NCI-H1436 treated with DMSO at 0.1 percent for 48 hours (cell line): ENCODE results near the gene IL6.
"Not testable (repeated sequence)": the region's sequence is repeated elsewhere in the genome, so short reads cannot be mapped to it uniquely, and the experiment has no call there.

Experiments used
- DNase-seq: peaks from one replicate; lab custom pipeline; 2025; lab: John Stamatoyannopoulos, UW

Gene IL6

DNA sequence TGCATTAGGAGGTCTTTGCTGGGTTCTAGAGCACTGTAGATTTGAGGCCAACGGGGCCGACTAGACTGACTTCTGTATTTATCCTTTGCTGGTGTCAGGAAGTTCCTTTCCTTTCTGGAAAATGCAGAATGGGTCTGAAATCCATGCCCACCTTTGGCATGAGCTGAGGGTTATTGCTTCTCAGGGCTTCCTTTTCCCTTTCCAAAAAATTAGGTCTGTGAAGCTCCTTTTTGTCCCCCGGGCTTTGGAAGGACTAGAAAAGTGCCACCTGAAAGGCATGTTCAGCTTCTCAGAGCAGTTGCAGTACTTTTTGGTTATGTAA is 675 bp downstream of the IL6 start:
- DNase-seq = no peak

DNA sequence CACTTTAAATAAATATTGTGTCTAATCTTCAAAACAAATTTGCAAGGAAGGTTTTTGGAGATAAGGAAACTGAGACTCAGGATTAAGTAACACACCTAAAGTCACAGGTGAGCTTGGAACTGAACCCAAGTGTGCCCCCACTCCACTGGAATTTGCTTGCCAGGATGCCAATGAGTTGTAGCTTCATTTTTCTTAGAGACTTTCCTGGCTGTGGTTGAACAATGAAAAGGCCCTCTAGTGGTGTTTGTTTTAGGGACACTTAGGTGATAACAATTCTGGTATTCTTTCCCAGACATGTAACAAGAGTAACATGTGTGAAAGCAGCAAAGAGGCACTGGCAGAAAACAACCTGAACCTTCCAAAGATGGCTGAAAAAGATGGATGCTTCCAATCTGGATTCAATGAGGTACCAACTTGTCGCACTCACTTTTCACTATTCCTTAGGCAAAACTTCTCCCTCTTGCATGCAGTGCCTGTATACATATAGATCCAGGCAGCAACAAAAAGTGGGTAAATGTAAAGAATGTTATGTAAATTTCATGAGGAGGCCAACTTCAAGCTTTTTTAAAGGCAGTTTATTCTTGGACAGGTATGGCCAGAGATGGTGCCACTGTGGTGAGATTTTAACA is 1.5 kb downstream of the IL6 start:
- no peak for DNase-seq

DNA sequence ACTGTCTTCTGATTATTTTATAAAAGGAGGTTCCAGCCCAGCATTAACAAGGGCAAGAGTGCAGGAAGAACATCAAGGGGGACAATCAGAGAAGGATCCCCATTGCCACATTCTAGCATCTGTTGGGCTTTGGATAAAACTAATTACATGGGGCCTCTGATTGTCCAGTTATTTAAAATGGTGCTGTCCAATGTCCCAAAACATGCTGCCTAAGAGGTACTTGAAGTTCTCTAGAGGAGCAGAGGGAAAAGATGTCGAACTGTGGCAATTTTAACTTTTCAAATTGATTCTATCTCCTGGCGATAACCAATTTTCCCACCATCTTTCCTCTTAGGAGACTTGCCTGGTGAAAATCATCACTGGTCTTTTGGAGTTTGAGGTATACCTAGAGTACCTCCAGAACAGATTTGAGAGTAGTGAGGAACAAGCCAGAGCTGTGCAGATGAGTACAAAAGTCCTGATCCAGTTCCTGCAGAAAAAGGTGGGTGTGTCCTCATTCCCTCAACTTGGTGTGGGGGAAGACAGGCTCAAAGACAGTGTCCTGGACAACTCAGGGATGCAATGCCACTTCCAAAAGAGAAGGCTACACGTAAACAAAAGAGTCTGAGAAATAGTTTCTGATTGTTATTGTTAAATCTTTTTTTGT is 2.3 kb downstream of the IL6 start:
- no peak for DNase-seq

DNA sequence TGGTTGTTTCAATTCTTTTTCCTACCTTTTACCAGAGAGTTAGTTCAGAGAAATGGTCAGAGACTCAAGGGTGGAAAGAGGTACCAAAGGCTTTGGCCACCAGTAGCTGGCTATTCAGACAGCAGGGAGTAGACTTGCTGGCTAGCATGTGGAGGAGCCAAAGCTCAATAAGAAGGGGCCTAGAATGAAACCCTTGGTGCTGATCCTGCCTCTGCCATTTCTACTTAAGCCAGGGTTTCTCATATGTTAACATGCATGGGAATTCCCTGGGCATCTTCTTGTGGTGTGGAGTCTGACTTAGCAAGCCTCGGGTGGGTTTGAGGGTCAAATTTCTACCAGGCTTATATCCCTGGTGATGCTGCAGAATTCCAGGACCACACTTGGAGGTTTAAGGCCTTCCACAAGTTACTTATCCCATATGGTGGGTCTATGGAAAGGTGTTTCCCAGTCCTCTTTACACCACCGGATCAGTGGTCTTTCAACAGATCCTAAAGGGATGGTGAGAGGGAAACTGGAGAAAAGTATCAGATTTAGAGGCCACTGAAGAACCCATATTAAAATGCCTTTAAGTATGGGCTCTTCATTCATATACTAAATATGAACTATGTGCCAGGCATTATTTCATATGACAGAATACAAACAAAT is 3.2 kb downstream of the IL6 start:
- DNase-seq = no peak

DNA sequence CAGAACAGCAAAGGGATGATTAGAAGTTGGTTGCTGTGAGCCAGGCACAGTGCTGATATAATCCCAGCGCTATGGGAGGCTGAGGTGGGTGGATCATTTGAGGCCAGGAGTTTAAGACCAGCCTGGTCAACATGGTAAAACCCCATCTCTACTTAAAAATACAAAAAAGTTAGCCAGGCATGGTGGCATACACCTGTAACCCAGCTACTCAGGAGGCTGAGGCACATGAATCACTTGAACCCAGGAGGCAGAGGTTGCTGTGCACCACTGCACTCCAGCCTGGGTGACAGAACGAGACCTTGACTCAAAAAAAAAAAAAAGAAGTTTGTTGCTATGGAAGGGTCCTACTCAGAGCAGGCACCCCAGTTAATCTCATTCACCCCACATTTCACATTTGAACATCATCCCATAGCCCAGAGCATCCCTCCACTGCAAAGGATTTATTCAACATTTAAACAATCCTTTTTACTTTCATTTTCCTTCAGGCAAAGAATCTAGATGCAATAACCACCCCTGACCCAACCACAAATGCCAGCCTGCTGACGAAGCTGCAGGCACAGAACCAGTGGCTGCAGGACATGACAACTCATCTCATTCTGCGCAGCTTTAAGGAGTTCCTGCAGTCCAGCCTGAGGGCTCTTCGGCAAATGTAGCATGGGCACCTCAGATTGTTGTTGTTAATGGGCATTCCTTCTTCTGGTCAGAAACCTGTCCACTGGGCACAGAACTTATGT is 4.1 kb downstream of the IL6 start:
- no peak for DNase-seq

DNA sequence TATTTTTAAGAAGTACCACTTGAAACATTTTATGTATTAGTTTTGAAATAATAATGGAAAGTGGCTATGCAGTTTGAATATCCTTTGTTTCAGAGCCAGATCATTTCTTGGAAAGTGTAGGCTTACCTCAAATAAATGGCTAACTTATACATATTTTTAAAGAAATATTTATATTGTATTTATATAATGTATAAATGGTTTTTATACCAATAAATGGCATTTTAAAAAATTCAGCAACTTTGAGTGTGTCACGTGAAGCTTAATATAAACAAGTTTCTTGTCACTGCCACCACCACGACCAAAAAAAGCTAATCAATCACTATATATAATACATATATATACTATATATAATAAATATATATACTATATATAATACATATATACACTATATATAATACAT is 4.8 kb downstream of the IL6 start:
- no peak for DNase-seq

DNA sequence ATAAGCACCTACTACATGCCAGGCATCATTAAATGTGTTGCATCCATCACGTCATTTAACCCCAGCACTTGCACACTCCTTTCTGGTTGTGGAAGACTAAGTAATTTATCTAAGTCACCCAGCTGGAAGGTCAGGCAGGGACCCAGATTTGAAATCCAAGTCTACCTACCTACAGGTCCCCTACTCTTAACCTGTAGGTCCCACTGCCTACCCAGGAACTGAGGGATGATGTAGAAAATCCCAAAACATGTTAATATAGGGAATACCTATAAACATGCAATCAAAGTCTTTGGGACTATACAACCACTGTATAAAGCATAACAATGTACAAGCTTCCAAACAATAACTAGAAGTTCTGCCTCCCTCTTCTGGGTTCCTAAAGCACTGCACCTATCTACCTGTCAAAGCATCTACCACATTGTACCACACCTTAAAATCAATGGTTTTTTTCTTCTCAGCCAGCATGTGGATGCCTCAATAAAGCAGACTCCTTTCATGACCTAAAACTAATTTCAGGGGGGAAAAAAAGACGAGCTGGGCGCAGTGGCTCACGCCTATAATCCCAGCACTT is 5.6 kb downstream of the IL6 start:
- no peak for DNase-seq

DNA sequence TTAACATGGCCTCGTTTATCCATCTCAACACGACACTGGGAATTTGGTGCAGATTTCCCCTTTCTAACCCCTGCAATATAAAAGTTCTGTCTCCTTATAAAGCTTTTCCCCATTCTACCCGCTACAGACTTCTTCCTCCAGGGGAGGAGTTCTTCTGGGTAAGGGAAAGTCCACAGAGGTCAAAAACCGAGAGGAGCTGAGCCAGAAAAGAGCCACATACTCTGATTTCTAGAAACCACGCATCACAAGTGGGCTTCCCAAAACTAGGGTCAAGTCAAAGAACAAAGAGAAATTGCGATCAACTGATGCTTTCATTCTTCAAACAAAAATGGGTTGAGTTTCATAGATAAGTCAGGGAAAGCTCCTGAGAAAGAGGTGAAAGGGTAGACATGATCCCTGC is 6.8 kb downstream of the IL6 start:
- no peak for DNase-seq

DNA sequence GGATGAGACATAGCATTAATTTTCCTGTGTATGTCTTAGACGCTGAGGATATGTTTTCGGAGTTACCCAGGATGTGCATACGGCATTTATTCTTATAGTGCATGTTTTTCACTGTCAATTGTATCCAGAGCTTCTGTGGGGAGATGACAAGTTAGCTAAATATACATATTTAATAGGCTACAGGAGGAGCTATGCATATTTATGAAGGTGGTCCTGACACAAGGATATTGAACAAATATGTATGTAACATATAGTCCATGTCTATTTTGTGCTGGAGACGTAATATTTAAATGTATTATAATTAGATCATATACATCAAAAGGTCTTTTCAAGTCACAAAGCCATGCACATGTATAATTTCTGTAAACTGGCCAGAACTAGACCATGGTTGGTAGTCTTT is 16.0 kb downstream of the IL6 start:
- no peak for DNase-seq

DNA sequence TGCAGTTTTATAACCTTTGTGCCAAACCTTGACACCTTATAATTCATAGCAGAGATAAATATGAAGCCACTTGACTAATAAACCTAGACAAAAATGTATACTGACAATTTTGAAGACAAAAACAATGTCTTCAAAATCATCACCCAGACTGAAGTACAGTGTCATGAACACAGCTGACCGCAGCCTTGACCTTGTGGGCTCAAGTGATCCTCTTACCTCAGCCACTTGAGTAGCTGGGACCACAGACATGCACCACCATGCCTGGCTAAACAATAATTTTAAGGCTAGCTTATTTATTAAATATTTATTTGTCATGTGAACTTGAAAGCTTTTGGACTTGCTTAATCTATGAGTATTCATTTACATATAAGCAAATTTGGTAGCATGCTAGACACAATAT is 24.3 kb downstream of the IL6 start:
- no peak for DNase-seq

DNA sequence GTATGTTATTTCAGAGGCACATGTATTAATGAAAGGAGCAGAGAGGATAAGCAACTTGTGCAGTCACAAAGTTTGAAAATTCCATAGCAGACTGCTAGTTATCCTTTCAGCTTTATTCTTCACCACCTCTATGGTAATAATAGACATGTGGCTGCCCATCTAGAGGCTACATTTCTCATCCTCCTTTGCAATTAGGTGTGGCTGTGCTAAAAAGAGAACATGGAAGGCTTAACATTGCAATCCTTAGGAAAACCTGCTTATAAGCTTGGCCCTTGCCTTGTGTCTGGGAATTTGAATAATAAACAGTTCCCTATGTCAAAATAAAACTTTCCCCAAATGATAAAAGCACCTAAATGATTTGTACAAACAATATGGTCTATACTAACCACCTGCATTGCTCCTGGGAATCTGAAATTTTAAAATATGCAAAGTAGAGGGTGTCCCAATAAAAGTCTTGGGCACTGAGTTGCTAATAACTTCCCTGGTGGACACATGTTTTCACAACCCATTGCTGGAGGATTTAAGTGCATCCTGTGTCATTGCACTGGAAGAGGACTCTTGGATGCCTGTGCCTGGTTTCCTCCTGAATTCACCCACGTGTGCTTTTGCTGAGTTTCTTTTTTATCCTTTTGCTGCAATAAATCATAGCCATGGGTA is 30.5 kb downstream of the IL6 start:
- no peak for DNase-seq

DNA sequence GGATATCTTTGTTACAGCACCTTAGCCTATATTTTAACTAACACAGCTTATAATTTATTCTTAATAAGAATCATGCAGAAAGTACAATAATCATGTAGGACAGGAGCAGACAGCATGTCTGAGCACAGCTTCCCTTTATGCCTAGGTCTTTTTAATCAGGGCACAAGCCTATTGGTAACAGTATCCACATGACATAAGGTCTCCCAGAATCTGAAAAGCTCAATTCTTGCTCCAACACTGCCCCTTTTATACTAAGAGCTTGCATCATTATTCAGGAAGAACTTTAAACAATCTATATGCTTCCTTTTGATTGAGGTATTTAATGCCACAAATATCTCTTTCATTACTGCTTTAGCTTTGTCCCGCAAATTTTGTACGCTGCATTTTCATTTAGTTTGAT is 31.6 kb downstream of the IL6 start:
- no peak for DNase-seq

DNA sequence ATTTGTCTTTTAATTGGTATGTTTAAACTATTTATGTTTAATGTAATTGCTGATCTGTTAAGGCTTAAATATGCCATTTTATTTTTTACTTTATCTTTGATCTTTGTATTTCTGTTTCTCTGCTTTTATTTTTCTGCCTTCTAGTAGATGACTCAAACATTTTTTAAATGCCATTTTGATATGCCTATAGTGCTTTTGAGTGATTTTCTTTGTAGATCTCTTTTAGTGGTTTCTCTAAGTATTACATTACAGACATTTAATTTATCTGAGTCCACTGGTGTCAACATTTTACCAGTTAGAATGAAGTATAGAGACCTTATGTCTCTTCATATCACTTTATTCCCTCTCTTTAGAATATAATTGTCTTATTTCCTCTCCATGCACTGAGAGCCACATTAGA is 32.7 kb downstream of the IL6 start:
- DNase-seq = no peak

DNA sequence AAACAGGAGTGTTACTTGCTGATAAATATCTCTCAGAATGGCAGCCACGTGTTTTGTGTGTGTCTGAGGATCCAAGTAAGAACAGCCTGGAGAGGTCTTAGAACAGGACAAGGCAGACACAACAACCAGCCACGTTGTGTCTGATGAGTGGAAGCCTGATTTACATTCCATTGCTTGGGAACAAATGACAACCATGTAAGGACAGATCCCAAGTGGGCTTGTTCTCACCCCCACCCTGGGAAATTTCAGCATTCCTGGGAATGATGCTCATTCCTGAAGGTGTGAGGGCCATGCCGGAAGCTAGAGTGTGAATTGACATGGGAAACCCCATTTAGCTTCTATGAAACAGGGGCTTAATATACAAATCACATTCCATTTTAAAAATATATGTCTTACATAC is 35.9 kb downstream of the IL6 start:
- DNase-seq = no peak

DNA sequence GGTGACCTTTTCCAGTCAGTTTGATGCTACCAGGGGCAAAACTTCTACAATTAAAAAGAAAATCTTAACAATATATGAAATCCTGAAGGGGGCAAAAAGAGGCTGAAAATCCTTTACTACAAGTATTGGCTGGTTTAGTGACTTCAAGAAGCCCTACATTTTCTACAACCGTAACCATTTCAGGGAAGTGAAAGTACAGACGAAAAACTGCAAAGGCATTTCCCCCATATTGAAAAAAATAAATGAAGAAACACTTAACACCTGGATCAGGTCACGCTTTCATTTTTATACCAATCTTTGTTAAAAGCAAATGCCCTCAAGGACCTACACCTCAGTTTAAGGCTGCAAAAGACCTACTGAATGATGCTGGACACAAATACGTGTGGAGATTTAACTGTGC is 38.6 kb downstream of the IL6 start:
- no peak for DNase-seq

DNA sequence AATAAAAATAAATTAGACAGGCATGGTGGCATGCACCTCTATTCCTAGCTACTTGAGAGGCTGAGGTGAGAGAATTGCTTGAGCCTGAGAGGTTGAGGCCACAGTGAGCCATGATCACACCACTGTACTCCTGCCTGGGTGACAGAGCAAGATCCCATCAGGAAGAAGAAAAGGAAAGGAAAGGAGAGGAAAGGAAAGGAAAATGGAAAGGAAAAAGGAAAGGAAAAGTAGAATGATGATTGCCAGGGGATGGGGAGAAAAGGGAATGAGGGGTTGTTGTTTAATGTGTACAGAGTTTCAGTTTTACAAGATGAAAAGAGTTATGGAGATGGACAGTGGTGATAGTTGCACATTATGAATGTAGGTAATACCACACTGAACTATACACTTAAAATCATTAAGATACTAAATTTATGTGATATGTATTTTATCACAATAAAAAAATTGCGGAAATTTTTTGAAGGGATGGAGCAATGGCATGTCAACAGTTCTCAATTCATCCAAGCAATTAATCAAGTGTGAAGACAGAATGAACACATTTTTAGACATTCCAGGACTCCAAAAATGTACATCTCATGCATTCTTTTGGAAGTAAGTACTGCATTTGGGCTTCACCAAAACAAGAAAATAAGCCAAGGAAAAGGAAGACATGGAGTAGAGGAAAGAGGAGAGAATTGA is 44.3 kb downstream of the IL6 start:
- DNase-seq = no peak

DNA sequence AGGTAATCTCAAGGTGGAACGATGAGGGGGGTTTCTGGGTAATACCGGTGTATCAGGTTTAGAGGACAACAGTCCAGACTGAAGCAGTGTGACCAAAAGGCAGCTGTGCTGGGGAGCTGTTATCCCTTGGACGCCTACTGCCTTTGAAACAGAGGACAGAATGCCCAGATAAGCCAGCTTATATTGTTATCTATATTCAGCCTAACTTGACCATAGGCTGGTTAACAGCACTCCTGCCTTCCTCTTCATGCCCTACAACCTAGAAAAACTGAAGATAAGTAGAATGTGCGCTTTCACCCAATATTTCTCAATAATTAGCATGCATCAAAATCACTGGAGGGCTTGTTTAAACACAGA is 44.9 kb downstream of the IL6 start:
- no peak for DNase-seq

DNA sequence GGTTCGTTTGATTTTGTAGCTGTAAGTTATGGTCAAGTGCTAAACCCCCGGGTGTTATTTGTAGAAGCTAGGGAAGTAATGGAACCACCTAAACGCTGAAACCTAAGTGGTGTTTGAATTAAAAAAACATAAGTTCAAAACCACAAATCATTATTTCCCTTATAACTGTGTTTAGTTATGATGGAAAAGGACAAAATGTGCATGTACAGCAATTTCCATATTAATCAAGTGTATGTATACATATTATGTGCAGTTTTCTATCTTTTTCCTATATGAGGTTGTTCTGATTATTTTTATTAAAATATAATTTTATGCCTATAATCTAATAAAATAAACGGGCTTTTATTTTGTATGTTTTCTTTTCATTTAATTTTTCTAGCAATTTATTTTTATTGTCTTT is 45.9 kb downstream of the IL6 start:
- DNase-seq = no peak

DNA sequence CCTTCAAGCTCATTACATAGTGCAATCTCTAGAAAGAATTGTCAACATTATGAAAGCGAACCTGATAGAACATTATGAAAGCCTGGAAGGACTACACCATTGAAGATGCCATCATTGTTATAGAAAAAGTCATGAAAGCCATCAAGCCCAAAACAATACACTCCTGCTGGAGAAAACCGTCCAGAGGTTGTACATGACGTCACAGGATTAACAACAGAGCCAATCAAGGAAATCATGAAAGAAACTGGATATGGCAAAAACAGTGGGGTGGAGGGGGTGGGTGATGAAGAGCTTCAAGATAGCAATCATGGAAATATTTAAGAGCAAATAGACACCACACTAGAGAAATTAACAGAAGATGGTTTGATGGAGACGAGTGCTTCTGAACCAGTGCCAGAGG is 50.0 kb downstream of the IL6 start:
- DNase-seq = no peak

DNA sequence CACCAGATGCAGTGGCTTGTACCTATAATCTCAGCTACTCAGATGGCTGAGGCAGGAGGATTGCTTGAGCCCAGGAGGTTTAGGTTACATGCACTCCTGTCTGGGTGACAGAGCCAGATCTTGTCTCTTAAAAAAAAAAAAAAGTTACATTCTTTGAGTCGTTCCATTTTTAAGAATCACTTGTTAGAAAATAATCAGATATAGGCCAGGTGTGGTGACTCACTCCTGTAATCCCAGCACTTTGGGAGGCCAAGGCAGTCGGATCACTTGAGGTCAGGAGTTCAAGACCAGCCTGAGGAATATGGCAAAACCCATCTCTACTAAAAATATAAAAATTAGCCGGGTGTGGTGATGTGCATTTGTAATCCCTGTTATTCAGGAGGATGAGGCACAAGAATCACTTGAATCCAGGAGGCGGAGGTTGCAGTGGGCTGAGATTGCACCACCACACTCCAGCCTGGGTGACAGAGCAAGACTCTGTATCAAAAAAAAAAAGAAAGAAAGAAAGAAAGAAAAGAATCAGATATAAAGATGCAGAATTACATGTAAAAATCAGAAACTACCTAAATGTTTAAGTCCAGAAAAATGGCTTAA is 52.8 kb downstream of the IL6 start:
- not testable (repeated sequence) for DNase-seq

DNA sequence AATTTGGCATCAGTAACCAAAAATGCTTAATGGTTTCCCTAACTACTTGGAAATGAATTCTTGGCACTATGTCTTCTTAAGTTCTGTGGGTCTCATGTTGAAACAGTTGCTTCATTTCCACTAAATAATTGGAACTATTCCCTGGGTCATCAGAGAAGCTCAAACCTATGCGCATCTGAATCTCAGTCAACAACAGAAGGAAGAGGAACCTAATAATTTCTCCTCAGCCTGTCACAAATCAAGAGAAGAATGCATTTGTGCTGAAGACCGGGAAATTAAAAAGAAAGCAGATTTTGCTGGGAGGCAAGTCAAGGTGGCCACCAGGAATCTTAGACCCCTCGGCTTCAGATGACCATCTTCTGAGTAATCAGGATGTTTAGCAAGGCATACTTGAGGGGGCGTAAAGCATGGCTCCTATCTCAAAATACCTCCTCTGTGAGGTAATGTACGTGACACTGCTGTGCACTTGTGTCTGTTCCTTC is 54.3 kb downstream of the IL6 start:
- no peak for DNase-seq
